ENCODE measurements around the gene CCL23.
"Not testable (repeated sequence)": the region's sequence is repeated elsewhere in the genome, so short reads cannot be mapped to it uniquely, and the experiment has no call there.

The CCL23 gene

GRCh38 chr17:36002631-36003030 is 15.1 kb downstream of the CCL23 start:
- no peak for DNase-seq

- no peak for DNase-seq
Observed at GRCh38 chr17:36001862-36002603, 15.7 kb downstream of the CCL23 start.

- no peak for DNase-seq
Observed at GRCh38 chr17:36001110-36001771, 16.5 kb downstream of the CCL23 start, which contains the start of gene CCL15. Gene CCL15 (minus strand): TSS chr17:36001553. CDS start chr17:36001492, 61 bp downstream.

GRCh38 chr17:36000732-36001109 is 17.1 kb downstream of the CCL23 start:
- DNase-seq = no peak

GRCh38 chr17:35998756-35999155 is 19.0 kb downstream of the CCL23 start:
- DNase-seq = no peak

GRCh38 chr17:35998018-35998545 is 19.7 kb downstream of the CCL23 start:
- DNase-seq = no peak

- not testable (repeated sequence) for DNase-seq
Observed at GRCh38 chr17:35995346-35995745, 22.4 kb downstream of the CCL23 start.

GRCh38 chr17:35991075-35991474 is 26.7 kb downstream of the CCL23 start:
- no peak for DNase-seq

GRCh38 chr17:35988164-35988563 is 29.6 kb downstream of the CCL23 start:
- no peak for DNase-seq

GRCh38 chr17:35986643-35987042 is 31.1 kb downstream of the CCL23 start, which contains the start of gene CCL14:
Gene CCL14 (minus strand): TSS chr17:35986729. CDS start chr17:35986649, 80 bp downstream.
- no peak for DNase-seq

- no peak for DNase-seq
Observed at GRCh38 chr17:35984140-35984539, 33.6 kb downstream of the CCL23 start.

- no peak for DNase-seq
Observed at GRCh38 chr17:35982409-35983191, 35.2 kb downstream of the CCL23 start.

- DNase-seq = no peak
Observed at GRCh38 chr17:35981908-35982330, 35.9 kb downstream of the CCL23 start.

- no peak for DNase-seq
Observed at GRCh38 chr17:35981246-35981645, 36.5 kb downstream of the CCL23 start, which contains the start of gene CCL16. Gene CCL16 (minus strand): TSS chr17:35981497. CDS start chr17:35981420, 77 bp downstream.

GRCh38 chr17:35978346-35978745 is 39.4 kb downstream of the CCL23 start:
- no peak for DNase-seq

GRCh38 chr17:35977509-35977908 is 40.3 kb downstream of the CCL23 start:
- DNase-seq = no peak

- DNase-seq = no peak
Observed at GRCh38 chr17:35973333-35974260, 44.2 kb downstream of the CCL23 start.

- no peak for DNase-seq
Observed at GRCh38 chr17:35972945-35973332, 44.8 kb downstream of the CCL23 start.

GRCh38 chr17:35972535-35972934 is 45.2 kb downstream of the CCL23 start:
- DNase-seq = no peak

GRCh38 chr17:35972066-35972465 is 45.7 kb downstream of the CCL23 start:
- no peak for DNase-seq

- DNase-seq = peak in 1 of 2 experiments; percentile 77
Observed at GRCh38 chr17:35969558-35970380, 48.0 kb downstream of the CCL23 start.
